ENCODE measurements around the gene RPS21.

DNA sequence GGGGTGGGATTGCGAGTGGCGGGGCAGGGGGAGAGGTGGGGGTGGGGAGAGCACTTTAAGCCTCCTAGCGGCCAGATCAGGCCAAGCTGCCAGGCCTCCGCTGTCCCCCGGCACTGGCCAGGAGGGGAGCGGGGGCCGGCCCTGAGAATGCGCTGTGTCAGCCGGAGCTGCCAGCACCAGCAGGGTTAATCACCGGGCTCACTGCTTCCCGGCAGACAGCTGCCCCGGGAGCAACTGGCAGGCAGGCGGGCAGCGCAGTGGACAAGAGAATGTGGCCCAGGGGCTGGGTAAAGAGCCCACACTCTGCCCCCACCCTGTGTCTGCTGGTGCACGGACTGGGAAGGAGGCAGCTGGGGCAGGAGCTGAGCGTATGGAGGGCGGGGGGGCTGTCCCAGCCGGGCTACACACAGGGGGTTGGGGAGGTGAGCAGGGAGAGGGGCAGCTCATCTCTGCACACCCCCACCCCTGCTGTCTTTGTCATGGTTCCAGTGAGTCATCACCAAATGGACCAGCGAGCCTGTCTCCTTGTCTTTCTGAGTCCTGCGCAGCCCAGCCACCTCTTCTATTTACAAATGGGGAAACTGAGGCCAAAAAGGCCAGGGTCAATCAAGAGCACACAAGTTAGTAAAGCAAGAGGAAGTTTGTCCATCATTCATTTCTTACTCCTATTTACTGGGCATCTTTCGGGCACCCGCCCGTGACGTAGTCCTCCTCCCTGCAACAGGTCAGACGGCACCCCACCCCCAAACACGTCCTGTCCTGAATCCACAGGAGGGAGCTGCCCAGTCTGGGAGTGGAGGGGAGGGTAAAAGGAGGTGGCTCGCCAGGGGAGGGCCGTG lies 17.7 kb upstream of the RPS21 start:
- TF ChIP-seq, protein P1, sequence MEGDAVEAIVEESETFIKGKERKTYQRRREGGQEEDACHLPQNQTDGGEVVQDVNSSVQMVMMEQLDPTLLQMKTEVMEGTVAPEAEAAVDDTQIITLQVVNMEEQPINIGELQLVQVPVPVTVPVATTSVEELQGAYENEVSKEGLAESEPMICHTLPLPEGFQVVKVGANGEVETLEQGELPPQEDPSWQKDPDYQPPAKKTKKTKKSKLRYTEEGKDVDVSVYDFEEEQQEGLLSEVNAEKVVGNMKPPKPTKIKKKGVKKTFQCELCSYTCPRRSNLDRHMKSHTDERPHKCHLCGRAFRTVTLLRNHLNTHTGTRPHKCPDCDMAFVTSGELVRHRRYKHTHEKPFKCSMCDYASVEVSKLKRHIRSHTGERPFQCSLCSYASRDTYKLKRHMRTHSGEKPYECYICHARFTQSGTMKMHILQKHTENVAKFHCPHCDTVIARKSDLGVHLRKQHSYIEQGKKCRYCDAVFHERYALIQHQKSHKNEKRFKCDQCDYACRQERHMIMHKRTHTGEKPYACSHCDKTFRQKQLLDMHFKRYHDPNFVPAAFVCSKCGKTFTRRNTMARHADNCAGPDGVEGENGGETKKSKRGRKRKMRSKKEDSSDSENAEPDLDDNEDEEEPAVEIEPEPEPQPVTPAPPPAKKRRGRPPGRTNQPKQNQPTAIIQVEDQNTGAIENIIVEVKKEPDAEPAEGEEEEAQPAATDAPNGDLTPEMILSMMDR (IDR thresholded peaks at IDR 0.05; ENCODE audit: borderline replicate concordance, extremely low read depth, low read length, poor library complexity, severe bottlenecking), result no peak
- TF ChIP-seq EZH2 (IDR thresholded peaks at IDR 0.05; ENCODE audit: borderline replicate concordance, low read depth, low read length, severe bottlenecking), result no peak
